A549 (cell line): ENCODE results near the gene WIZ.

Experiments
- CEBPB ChIP-seq, 2 experiments: fragments of >200 bp in 1 of 2; sonication (Bioruptor Twin) in 1 of 2; formaldehyde crosslinking in 1 of 2; IDR thresholded peaks; 2 replicates each; pipeline ENCODE4 v1.6.1; 2012 to 2016
- CHD4 ChIP-seq: fragments of 200-600 bp; sonication (generic); IDR thresholded peaks from 2 replicates; pipeline ENCODE4 v1.6.1; 2016; ENCODE audit warnings: antibody characterized with exemption, mild to moderate bottlenecking, borderline replicate concordance
- CTCF ChIP-seq: fragments of >200 bp; sonication (Bioruptor Twin); formaldehyde crosslinking; IDR thresholded peaks from 3 replicates; pipeline ENCODE4 v1.5.1; 2016
- EP300 ChIP-seq, 2 experiments: fragments of >200 bp; sonication (Bioruptor Twin); formaldehyde crosslinking; IDR thresholded peaks; 2 replicates in 1 of 2; 3 replicates in 1 of 2; pipeline ENCODE4 v1.6.1; 2016 to 2017
- MAZ ChIP-seq: fragments of 150-350 bp; IDR thresholded peaks from 2 replicates; pipeline ENCODE4 v1.6.1; 2014; ENCODE audit warnings: antibody characterized with exemption, low read depth, low read length, borderline replicate concordance
- POLR2A ChIP-seq: IDR thresholded peaks from 2 replicates; pipeline ENCODE4 v1.6.1; 2012; ENCODE audit warnings: mild to moderate bottlenecking, low read length
- POLR2AphosphoS2 ChIP-seq: conservative IDR thresholded peaks from 2 replicates; pipeline ENCODE4 v1.6.1; 2012; ENCODE audit warnings: low read length, improper control_type of control experiment, inconsistent platforms
- RAD21 ChIP-seq, 2 experiments: fragments of >200 bp in 1 of 2; sonication (Bioruptor Twin) in 1 of 2; formaldehyde crosslinking in 1 of 2; IDR thresholded peaks in 1 of 2; conservative IDR thresholded peaks in 1 of 2; 2 replicates in 1 of 2; 3 replicates in 1 of 2; pipeline ENCODE4 v1.6.1; 2012 to 2018; ENCODE audit warnings: inconsistent platforms in 1 of 2
- RFX5 ChIP-seq: fragments of 450-650 bp; IDR thresholded peaks from 2 replicates; pipeline ENCODE4 v1.7.1; 2014; ENCODE audit warnings: antibody characterized with exemption, mild to moderate bottlenecking, moderate library complexity
- TF ChIP-seq, protein P1 (sequence below): IDR thresholded peaks from 2 replicates; pipeline ENCODE4 v1.6.1; 2012
- TF ChIP-seq, protein P2 (sequence below): IDR thresholded peaks from 2 replicates; pipeline ENCODE4 v1.6.1; 2012; ENCODE audit warnings: low read depth, borderline replicate concordance
- TF ChIP-seq, protein P3 (sequence below): fragments of >200 bp; sonication (Bioruptor Twin); formaldehyde crosslinking; IDR thresholded peaks from 3 replicates; pipeline ENCODE4 v1.6.1; 2016

DNA sequence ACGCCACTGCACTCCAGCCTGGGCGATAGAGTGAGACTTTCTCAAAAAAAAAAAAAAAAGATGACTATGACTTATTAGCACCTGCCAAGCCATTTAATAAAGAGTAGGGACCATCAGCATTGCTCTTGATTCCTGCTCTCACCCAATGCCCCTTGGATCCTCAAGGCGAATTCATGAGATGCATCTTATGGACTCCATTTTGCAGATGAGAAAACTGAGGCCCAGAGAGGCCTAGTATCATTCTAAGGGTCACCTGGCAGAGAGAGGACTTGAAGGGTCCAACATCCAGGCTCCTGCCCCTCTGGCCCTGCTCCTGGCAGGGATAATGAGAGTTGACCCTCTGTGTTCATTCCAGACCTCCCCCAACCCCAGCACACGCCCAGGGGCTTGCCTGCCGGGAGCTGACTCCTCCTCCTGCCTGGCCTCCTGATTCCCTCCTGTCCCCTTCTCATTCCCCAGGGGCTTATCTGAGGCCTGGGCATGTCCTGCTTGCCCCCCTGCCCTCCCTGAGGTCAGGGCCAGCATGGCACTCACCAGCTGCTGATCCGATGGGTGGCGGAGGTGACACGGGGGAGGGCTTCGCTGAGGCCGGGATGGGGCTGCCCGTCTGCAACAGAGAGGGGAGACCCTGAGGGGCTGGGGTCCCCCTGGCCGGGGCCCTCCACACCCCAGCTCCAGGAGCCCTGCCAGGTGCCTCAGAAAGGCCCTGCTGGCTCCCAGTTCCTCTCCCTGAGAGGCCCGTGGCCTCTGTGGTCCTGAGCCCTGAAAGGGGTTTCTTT is 7.4 kb downstream of the WIZ start:
- TF ChIP-seq, protein P1, sequence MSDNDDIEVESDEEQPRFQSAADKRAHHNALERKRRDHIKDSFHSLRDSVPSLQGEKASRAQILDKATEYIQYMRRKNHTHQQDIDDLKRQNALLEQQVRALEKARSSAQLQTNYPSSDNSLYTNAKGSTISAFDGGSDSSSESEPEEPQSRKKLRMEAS: no peak
- TF ChIP-seq CTCF (no peak), RFX5 (no peak), RAD21 (conservative IDR thresholded peaks at IDR 0.05 in 1 of 2, IDR thresholded peaks at IDR 0.05 in 1 of 2) (no peak), CHD4 (no peak), MAZ (no peak), CEBPB (IDR thresholded peaks at IDR 0.05) (no peak), POLR2AphosphoS2 (no peak), EP300 (IDR thresholded peaks at IDR 0.05) (no peak), POLR2A (no peak)
- TF ChIP-seq, protein P2, sequence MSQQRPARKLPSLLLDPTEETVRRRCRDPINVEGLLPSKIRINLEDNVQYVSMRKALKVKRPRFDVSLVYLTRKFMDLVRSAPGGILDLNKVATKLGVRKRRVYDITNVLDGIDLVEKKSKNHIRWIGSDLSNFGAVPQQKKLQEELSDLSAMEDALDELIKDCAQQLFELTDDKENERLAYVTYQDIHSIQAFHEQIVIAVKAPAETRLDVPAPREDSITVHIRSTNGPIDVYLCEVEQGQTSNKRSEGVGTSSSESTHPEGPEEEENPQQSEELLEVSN: no peak
- TF ChIP-seq, protein P3, sequence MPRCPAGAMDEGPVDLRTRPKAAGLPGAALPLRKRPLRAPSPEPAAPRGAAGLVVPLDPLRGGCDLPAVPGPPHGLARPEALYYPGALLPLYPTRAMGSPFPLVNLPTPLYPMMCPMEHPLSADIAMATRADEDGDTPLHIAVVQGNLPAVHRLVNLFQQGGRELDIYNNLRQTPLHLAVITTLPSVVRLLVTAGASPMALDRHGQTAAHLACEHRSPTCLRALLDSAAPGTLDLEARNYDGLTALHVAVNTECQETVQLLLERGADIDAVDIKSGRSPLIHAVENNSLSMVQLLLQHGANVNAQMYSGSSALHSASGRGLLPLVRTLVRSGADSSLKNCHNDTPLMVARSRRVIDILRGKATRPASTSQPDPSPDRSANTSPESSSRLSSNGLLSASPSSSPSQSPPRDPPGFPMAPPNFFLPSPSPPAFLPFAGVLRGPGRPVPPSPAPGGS: no peak
